Epithelial cell of proximal tubule (primary cell): Measurements from ENCODE around the gene CCDC87. TPM values are rescaled to one million over a fixed set of nuclear protein-coding genes. Genes with fewer than 3 reads are reported as not detected.
"Not testable (repeated sequence)": the region's sequence is repeated elsewhere in the genome, so short reads cannot be mapped to it uniquely, and the experiment has no call there.

Experiments
- DNase-seq: peaks from one replicate; pipeline ENCODE4 v3.0.0-alpha.2; 2011; ENCODE audit warnings: low read depth
- H3K4me3 ChIP-seq: 2 replicates; pipeline ENCODE4 v1.5.1; 2011; ENCODE audit warnings: low read depth, mild to moderate bottlenecking, low read length
- total RNA-seq: library from RNA; depleted of rRNA; stranded (reverse); fragments of >200 nt; gene quantifications from 2 replicates; pipeline ENCODE4 v1.2.3, GENCODE V29; 2015
- TF ChIP-seq, protein P1 (sequence below): conservative IDR thresholded peaks from 2 replicates; pipeline ENCODE4 v1.5.1; 2012; ENCODE audit warnings: low read depth, mild to moderate bottlenecking, low read length

The CCDC87 gene
- total RNA-seq, 1 donor from 2014 or later, result 0.52 TPM

- H3K4me3 ChIP-seq, result no peak overlapping the region
- DNase-seq, result no peak
- TF ChIP-seq, protein P1, sequence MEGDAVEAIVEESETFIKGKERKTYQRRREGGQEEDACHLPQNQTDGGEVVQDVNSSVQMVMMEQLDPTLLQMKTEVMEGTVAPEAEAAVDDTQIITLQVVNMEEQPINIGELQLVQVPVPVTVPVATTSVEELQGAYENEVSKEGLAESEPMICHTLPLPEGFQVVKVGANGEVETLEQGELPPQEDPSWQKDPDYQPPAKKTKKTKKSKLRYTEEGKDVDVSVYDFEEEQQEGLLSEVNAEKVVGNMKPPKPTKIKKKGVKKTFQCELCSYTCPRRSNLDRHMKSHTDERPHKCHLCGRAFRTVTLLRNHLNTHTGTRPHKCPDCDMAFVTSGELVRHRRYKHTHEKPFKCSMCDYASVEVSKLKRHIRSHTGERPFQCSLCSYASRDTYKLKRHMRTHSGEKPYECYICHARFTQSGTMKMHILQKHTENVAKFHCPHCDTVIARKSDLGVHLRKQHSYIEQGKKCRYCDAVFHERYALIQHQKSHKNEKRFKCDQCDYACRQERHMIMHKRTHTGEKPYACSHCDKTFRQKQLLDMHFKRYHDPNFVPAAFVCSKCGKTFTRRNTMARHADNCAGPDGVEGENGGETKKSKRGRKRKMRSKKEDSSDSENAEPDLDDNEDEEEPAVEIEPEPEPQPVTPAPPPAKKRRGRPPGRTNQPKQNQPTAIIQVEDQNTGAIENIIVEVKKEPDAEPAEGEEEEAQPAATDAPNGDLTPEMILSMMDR, result no peak
These were observed 21.2 kb upstream of the CCDC87 start for GRCh38 chr11:66614073-66614472.

- TF ChIP-seq, protein P1, result no peak
- DNase-seq, result no peak
- no peak overlapping the region for H3K4me3 ChIP-seq
These were observed 19.6 kb upstream of the CCDC87 start for GRCh38 chr11:66612458-66612857.

DNA sequence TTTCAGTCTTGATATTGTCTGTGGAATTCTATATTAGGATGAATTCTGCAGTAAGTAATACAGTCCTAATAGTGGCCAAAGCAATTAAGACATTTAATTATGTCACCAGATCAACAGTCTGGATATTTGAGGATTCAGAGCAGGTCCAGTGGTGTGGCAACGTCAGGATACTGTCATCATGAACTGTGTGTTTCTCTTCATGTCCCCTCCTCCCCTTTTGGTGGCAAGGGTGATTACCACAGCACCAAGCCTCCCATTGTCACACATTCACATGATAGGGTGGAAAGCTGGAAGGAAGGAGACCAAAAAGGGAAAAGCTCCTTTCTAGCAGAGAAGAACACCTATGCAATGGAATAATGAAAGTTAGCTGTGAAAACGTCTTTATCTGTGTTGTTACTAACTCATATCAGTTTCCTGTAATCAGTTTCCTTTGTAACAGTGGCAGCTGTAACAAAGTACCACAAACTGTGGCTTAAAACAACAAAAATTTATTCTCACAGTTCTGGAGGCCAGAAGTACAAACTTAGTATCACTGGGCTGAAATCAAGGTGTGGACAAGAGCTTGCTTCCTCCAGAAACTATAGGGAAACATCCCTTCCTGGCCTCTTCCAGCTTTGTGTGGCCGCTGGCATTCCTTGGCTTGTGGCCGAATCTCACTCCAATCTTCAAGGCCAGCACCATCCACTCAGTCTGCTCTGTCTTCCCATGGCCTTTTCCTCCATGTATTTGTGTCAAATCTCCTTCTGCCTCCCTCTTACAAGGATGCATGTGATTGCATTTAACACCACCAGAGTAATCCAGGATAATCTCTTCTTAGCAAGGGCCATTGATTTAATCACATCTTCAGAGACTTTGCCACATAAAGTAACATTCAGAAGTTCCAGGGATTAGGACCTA, 17.1 kb upstream of the CCDC87 start:
- DNase-seq, result no peak
- no peak overlapping the region for H3K4me3 ChIP-seq
- TF ChIP-seq, protein P1, result no peak

GRCh38 chr11:66607126-66607834, 14.4 kb upstream of the CCDC87 start:
- no peak overlapping the region for H3K4me3 ChIP-seq
- TF ChIP-seq, protein P1, result no peak
- DNase-seq, result peak; percentile 37

GRCh38 chr11:66606608-66607007, 13.7 kb upstream of the CCDC87 start:
- DNase-seq, H3K4me3 ChIP-seq: not testable (repeated sequence)

- no peak overlapping the region for H3K4me3 ChIP-seq
- TF ChIP-seq, protein P1, result no peak
- no peak for DNase-seq
These were observed 11.3 kb upstream of the CCDC87 start for GRCh38 chr11:66604155-66604554.

- no peak for DNase-seq
- H3K4me3 ChIP-seq, result no peak overlapping the region
- TF ChIP-seq, protein P1, result no peak
These were observed 10.2 kb upstream of the CCDC87 start for GRCh38 chr11:66603072-66603471.
